GM23338 (cell line): ENCODE measurements around the gene TMEM178B.

ENCODE experiments used
- CTCF ChIP-seq, 2 experiments: fragments of 200-600 bp in 1 of 2; sonication (generic) in 1 of 2; conservative IDR thresholded peaks; 2 replicates each; pipeline versions ENCODE4 v1.5.1 to v1.6.1; 2016 to 2017; ENCODE audit warnings: antibody characterized with exemption in 2 of 2, low read depth in 2 of 2, mild to moderate bottlenecking in 2 of 2, moderate library complexity in 1 of 2
- EZH2 ChIP-seq: fragments of 200-600 bp; sonication (generic); IDR thresholded peaks from one replicate; pipeline ENCODE4 v1.8.0; 2017; ENCODE audit warnings: antibody characterized with exemption, mild to moderate bottlenecking, low read depth; ENCODE audit not compliant: unreplicated experiment
- REST ChIP-seq: IDR thresholded peaks from one replicate; pipeline ENCODE4 v1.6.1; 2018; ENCODE audit warnings: antibody characterized with exemption; ENCODE audit not compliant: unreplicated experiment

GRCh38 chr7:141231018-141231792, 157.3 kb downstream of the TMEM178B start:
- peak; percentile 51 to 81 for TF ChIP-seq CTCF (conservative IDR thresholded peaks at IDR 0.05; ENCODE audit: low read depth in 2 of 2)
- TF ChIP-seq EZH2: no peak
- TF ChIP-seq REST: no peak
